Forelimb muscle (tissue), 1 donor: ENCODE measurements around the gene TSPAN9. TPM values are rescaled to one million over a fixed set of nuclear protein-coding genes. Genes with fewer than 3 reads are reported as not detected.

Experiments used
- DNase-seq: peaks from one replicate; pipeline ENCODE4 v3.0.0-alpha.2; 2013; ENCODE audit warnings: low read depth
- polyA plus RNA-seq: library from polyadenylated mRNA; unstranded; fragments of 120-200 nt; gene quantifications from one replicate; pipeline ENCODE4 v1.2.1, GENCODE V29; 2013; ENCODE audit not compliant: insufficient read length

Gene TSPAN9, protein sequence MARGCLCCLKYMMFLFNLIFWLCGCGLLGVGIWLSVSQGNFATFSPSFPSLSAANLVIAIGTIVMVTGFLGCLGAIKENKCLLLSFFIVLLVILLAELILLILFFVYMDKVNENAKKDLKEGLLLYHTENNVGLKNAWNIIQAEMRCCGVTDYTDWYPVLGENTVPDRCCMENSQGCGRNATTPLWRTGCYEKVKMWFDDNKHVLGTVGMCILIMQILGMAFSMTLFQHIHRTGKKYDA
- 112 TPM for polyA plus RNA-seq

- DNase-seq: no peak
These were observed at the start of gene TSPAN9 for GRCh38 chr12:3076730-3077571. TSPAN9 (plus strand) TSS chr12:3077379; CDS start chr12:3201194, 123,815 bp downstream.

GRCh38 chr12:3028108-3028507 lies 49.1 kb upstream of the TSPAN9 start:
- no peak for DNase-seq

DNA sequence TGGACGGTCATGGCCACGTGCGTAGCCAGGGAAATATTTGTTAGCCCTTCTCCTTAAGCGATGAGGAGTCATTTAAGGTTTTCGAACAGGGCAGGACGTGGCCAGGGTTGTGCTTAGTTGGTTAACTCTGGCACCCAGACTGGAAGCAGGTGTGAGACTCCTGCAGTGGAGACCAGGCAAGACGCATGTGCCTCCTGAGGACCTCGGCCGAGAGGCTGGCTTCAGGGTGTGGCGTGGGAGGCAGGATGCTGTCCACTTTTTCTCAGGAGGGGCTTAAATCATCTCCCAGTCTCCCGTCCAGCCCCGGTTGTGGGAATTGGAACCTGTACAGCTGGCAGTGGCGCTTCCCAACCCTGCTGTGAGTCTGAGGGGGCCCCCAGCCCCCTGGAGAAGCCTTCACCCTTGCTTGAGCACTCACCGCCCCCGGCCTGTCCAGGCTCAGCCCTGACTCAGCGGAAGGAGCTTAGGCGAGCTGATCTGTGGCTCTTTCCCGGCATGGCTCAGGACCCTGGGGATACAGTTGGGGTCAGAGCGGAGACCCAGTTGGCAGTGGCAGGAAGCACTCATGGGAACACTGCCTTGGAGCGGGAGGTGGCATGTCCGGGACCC lies 46.3 kb upstream of the TSPAN9 start:
- no peak for DNase-seq

- DNase-seq: no peak
These were observed 45.0 kb upstream of the TSPAN9 start for GRCh38 chr12:3032161-3032560.

DNA sequence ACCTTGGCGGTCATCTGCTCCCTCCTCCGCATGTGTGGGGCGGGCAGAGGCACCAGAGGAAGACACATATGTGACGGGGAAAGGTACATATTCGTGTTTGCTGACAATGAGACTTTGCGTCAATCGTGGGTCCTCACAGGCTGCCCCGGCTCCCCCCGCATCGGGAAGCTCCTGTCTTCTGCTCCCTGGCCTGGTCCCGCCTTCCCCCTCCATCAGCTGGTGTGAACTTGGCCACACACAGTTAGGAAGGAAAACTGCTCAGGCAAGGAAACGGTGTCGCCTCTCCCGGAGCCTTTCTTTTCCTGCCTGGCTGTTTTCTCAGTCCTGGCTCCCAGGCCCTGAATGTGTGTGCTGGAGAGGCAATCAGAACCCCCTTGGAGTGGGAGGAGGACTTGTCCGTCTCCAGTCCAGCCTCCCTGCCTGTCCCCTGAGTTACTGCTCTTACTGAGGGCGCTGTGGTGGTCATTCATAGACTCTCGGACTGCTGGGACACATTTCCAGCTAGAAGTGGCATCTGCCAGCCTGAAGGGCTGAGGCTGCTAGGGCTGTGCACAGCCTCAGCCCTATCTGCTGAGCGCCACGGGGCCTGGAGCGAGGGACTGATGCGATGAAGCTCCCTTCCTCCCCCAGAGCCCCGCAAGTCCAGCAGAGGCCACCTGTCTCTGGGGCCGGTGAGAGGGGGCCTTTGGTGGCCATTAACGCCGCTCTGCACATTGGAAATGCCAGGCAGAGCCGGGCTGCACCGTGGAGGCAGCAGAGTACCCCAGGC lies 44.2 kb upstream of the TSPAN9 start:
- no peak for DNase-seq

GRCh38 chr12:3033539-3033867 lies 43.7 kb upstream of the TSPAN9 start:
- DNase-seq: no peak

DNA sequence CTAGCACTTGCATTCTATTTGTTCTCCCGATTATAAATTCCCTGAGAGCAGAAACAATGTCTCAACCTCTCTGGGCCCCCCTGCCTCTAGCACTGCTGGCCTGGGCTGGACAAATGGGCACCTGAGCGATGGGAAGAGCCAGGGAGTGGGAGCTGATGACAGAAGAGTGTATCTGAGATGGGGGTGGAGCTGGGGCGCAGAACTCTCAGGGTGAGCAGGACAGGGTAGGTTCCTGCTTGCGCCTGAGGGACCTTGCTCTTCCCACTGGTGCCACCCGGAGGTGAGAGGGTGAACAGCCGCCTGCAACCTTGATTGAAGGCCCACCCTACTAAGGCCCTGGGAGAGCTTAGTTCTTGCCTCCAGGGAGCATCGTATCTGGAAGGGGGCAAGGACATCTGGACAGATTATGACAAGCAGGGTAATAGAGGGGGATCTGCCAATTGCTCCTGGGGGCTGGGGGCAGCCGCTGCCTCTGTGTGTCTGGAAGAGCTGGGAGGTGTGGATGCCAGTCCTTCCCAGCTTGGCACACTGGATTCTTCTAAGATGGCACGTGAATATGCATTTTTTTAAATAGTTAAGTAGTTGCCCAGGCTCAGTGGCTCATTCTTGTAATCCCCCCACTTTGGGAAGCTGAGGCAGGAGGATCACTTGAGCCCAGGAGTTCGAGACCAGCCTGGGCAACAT lies 43.0 kb upstream of the TSPAN9 start:
- DNase-seq: no peak

DNA sequence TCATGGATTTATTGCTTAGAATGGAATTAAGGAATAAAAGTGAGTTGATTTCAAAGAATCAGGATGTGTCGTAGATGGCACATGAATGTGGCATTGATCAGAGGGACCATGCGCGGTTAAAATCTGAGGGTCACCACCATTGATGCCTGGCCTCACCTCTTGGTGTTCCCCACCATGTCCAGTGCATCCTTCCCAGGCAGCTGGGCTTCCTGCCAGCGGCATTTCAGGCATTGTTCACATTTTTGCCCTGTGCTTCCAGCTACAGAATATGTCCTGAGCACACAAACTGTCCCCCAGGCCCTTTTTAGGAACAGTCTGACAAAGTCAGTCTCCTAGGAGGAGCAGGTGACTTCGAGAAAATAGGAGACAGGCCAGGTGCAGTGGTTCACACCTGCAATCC lies 42.0 kb upstream of the TSPAN9 start:
- no peak for DNase-seq

DNA sequence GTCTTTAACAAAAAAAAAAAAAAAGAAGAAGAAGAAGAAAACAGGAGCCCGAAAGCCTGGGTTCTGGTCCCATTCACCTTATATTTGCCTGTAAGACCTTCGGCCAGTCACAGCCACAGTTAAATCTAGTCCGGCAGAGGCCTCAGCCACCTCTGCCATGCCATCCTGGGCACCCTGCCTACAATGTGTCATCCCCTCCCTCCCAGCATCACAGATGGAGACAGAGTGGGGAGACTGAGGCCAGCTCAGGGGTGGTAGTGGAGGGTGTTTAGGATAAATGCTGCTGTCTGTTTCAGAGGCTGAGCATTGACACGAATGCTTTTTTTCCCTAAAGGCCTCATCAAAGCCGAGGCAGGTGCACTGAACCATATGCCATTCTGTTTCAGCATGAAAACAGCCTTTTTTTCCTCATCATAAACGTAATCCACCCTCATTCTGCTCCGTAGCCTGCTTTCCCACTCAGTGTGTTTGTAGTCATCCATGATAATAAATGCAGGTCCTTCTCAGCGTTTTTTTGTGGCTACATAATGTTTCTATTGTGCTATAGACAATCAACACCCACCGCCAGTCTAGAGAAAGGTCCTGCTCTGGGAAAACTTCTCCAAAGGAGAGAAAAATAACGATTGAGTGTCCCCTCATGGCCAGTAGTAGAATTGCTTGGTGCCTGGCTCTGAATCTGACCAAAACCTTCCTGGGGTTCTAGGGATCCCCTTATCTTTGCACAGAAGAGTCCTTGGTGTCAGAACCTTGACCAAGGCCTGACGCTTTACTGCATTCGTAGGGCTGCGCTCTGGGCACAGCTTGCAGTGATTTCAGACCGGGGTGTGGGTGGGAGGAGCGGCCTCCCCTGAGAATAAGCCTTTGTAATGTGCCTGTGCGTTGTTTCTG lies 41.1 kb upstream of the TSPAN9 start:
- DNase-seq: no peak

DNA sequence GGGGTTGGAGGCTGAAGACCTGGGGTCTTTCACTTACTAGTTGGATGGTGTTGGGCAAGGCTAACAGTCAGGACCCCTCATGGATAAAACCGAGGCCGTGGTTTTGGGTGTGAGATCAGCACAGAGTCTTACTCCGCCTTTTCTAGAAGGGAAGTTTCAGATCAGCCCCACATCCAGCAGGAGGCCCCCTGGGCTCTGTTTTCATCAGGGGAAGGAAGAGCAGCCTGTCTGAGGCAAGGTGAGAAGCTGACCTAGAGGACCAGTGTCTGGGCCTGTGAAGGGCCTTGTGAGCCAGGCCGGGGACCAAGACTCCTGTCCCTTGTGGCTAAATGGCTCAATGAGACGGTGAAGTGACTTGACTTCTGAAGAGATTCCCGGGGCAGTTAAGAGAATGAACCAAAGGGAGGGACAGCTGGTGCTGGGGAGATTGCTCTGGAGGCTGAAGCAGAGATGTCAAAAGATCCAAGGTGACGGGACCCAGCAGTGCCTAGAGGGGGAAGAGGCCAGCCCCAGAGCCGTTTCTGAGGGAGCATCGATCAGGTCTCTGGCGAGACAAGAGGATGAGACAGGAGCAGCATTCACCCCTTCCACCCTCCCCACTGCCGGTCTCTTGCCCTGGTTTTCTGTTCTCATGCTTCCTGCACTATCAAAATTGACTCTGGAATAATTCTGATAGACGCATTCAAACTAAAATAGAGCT lies 40.1 kb upstream of the TSPAN9 start:
- no peak for DNase-seq

GRCh38 chr12:3038166-3038565 lies 39.0 kb upstream of the TSPAN9 start:
- DNase-seq: no peak

DNA sequence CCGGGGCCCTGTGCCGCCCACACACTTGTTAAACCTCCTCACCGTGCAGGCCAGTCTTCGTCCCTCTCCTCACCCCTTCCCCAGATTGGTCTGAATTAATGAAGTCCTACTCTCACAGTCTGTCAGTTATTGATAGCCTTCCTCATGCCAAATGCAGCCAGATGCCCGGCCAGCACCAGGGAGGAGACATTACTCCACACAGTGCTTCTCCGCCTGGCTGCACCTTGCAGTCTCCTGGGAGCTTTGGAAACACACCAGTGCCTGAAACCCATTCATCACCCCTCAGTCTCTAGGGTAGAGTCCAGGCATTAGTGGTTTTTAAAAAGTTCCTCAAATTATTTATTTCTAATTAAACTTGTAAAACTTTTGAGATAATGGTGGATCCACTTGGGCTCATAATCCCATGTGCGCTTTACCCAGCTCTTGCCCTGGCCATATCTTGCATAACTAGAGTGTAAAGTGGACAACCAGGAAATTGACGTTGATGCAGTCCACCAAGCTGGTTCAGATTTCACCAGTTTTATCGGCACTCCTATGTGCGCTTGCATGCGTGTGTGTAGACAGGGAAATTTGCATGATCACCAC lies 38.2 kb upstream of the TSPAN9 start:
- no peak for DNase-seq

DNA sequence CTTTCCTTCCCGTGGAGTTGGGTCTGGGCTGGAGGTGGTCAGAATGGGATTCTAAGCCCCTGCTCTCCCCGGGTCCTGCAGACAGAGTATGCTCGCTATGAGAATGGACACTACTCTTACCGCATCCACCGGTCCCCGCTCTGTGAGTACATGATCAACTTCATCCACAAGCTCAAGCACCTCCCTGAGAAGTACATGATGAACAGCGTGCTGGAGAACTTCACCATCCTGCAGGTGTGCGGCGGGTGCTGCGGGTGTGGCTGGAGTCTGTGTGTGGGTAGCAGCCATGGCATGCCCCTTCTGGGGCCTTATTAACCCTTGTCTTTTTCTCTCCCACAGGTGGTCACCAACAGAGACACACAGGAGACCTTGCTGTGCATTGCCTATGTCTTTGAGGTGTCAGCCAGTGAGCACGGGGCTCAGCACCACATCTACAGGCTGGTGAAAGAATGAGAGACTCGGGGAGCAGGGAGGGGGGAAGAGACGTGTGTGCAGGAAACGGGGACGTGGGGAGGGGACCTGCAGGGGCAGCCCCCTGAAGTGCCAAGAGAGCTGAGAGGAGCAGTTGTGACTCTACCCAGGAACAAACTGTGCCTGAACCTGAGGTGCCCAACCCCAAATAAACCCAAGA lies 37.0 kb upstream of the TSPAN9 start:
- DNase-seq: no peak

- no peak for DNase-seq
These were observed 36.3 kb upstream of the TSPAN9 start for GRCh38 chr12:3040663-3041544.

GRCh38 chr12:3041558-3042164 lies 35.5 kb upstream of the TSPAN9 start:
- peak; percentile 31 for DNase-seq

GRCh38 chr12:3042394-3042793 lies 34.8 kb upstream of the TSPAN9 start:
- DNase-seq: no peak

GRCh38 chr12:3042826-3043225 lies 34.4 kb upstream of the TSPAN9 start:
- DNase-seq: no peak

- DNase-seq: no peak
These were observed 33.8 kb upstream of the TSPAN9 start for GRCh38 chr12:3043406-3043805.
